ENCODE data around the gene NDFIP2. TPM values are rescaled to one million over a fixed set of nuclear protein-coding genes. Genes with fewer than 3 reads are reported as not detected.
"Not testable (repeated sequence)": the region's sequence is repeated elsewhere in the genome, so short reads cannot be mapped to it uniquely, and the experiment has no call there.

NDFIP2 gene
- total RNA-seq, 1 donor from 2014 or later: 17.7 TPM

GRCh38 chr13:79589603-79590393 is 108.8 kb downstream of the NDFIP2 start:
- no peak for DNase-seq (ENCODE audit: low read depth, low spot score)

DNA sequence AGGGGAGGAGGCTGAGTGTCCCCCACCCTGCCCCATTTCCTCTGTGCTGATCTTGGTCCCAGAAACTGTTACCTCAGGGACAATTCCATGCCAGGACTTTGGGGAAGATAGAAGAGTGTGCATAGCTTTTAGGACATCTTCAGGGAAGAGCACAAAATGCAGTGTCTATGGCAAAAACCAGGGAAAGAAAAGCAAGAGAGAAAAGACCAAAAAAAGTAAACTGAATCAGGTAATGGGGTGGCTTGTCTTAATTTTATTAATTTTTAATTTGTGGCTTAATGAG is 109.4 kb downstream of the NDFIP2 start:
- no peak for DNase-seq (ENCODE audit: low read depth, low spot score)

DNA sequence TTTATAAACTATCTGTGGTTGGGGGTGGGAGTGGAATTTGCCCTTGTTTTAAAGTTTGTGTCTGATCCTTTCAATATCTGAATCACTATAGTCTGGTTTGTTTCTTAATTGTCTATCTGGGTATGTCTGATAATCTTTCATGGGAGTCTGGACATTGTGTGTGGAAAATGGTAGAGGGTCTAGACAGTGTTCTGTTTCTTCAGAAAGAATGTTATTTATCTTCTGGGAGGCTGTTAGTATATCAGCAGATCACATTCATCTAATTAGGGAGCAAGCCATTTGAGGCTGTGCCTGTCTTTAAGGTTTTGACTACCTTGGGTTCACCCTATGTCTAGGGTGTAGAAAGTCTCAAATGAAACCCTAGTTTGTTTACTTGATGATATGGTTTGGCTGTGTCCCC is 110.5 kb downstream of the NDFIP2 start:
- no peak for DNase-seq (ENCODE audit: low read depth, low spot score)

DNA sequence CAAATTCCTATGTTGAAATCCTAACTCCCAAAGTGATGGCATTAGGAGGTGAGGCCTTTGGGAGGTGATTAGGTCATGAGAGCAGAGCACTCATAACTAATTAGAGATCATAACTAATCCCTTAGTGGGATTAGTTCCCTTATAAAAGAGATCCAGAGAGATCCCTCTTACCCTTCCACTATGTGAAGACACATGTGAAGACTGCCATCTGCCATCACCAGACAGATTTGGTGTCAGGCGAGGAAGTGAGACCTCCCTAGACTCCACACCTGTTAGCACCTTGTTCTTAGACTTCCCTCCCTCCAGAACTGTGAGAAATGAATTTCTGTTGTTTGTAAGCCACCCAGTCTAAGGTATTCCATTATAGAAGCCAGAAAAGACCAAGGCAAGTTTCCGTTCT is 112.2 kb downstream of the NDFIP2 start:
- no peak for DNase-seq (ENCODE audit: low read depth, low spot score)

- DNase-seq (ENCODE audit: low read depth, low spot score): no peak
Observed at GRCh38 chr13:79593641-79594275, 112.8 kb downstream of the NDFIP2 start.

- not testable (repeated sequence) for DNase-seq (ENCODE audit: low read depth, low spot score)
Observed at GRCh38 chr13:79600146-79600545, 119.2 kb downstream of the NDFIP2 start.

GRCh38 chr13:79602936-79603335 is 122.0 kb downstream of the NDFIP2 start:
- DNase-seq (ENCODE audit: low read depth, low spot score): no peak

GRCh38 chr13:79604752-79605151 is 123.8 kb downstream of the NDFIP2 start:
- DNase-seq (ENCODE audit: low read depth, low spot score): no peak

Other genes with a start within 250 kb of the NDFIP2 start
- 16.2 and 25.9 TPM in 2 replicates for gene RBM26, start 74.9 kb upstream of the NDFIP2 start, total RNA-seq

All from pulmonary artery endothelial cell (primary cell).